ENCODE measurements around the gene BTC.

BTC gene

DNA sequence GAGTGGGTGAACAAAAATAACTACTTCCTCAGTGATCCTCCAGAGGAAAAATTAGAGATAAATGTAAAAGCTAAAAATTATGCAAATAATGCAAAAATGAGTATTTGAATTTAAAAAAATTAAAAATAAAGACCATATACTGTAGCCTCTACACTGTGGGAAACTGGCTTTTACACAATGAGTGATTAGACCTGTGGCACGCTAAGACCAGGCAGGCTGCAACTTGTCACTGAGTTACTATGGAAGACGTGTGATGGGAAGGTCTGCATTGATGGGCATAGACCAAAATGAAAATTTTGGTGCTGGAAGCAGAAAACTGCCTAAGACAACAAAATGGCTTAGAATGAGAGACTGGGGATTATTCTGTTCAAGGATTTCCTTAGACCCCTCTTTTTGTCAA is 30.2 kb downstream of the BTC start:
- Histone ChIP-seq H3K9me3 (ENCODE audit: control insufficient read depth in 1 of 2, low read length in 2 of 2) (no peaks in the 10 kb centered on the region), H3K27me3 (ENCODE audit: control insufficient read depth in 1 of 2, insufficient read depth in 2 of 2, low read length in 2 of 2) (no peaks in the 10 kb centered on the region), H3K4me3 (ENCODE audit: low read depth in 1 of 2, low read length in 2 of 2) (no peak overlapping the region), H3K36me3 (ENCODE audit: control insufficient read depth in 1 of 2, insufficient read depth in 2 of 2, low read length in 2 of 2) (no peaks in the 10 kb centered on the region), H3K9ac (ENCODE audit: low read depth in 1 of 2, low read length in 2 of 2) (no peak overlapping the region), H3K4me1 (ENCODE audit: control insufficient read depth in 1 of 2, insufficient read depth in 2 of 2, low read length in 2 of 2) (no peaks in the 10 kb centered on the region), H3K27ac (ENCODE audit: low read depth, low read length) (no peak overlapping the region)

DNA sequence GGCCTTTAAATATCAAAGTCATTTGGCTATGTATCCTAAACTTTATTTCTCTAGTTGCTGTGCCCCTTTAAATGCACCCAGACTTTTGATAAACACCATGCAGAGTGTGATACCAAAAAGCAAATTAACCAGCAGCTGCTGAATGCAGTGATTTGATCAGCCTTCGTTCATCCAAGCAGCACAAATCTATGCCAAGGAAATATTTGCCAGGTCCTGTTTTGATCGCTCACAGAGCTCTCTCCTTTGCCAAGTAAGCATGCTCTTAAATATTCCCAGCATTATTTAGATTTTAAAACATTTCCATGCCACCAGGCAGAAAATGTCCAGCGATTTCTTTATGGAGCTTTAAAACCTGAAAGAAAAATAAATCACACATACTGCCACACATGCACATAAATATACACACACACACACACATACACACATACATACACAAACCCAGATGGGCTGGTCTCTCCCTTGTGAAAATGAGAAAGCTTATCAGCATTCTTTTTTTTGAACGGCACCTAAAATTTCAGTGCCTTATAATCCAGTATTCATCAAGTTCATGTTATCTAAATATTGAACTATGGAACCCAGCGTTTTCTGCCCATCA is 35.7 kb downstream of the BTC start:
- Histone ChIP-seq H3K4me3 (ENCODE audit: low read depth in 1 of 2, low read length in 2 of 2) (no peak overlapping the region), H3K27me3 (ENCODE audit: control insufficient read depth in 1 of 2, insufficient read depth in 2 of 2, low read length in 2 of 2) (no peaks in the 10 kb centered on the region), H3K4me1 (ENCODE audit: control insufficient read depth in 1 of 2, insufficient read depth in 2 of 2, low read length in 2 of 2) (no peaks in the 10 kb centered on the region), H3K27ac (ENCODE audit: low read depth, low read length) (no peak overlapping the region), H3K9ac (ENCODE audit: low read depth in 1 of 2, low read length in 2 of 2) (no peak overlapping the region), H3K9me3 (ENCODE audit: control insufficient read depth in 1 of 2, low read length in 2 of 2) (no peaks in the 10 kb centered on the region), H3K36me3 (ENCODE audit: control insufficient read depth in 1 of 2, insufficient read depth in 2 of 2, low read length in 2 of 2) (no peaks in the 10 kb centered on the region)

DNA sequence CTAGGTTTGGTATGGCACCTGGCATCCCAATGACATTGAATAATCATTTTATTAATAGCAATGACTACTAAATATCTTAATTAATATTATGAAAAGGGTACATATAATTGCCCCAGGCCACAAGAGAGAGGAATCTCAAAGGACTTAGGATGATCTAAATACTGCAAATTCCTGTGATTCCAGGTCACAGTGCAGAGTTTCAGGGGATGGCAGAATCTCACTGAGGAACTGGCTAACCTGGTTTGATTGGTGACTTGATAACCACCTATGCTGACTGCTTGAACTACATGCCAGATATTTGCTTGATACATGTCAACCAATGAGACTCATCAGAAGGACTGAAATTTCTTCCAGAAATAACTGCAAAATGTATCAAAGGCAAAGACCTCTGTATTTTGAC is 37.2 kb downstream of the BTC start:
- Histone ChIP-seq H3K4me1 (ENCODE audit: control insufficient read depth in 1 of 2, insufficient read depth in 2 of 2, low read length in 2 of 2) (no peaks in the 10 kb centered on the region), H3K9ac (ENCODE audit: low read depth in 1 of 2, low read length in 2 of 2) (no peak overlapping the region), H3K9me3 (ENCODE audit: control insufficient read depth in 1 of 2, low read length in 2 of 2) (no peaks in the 10 kb centered on the region), H3K4me3 (ENCODE audit: low read depth in 1 of 2, low read length in 2 of 2) (no peak overlapping the region), H3K27me3 (ENCODE audit: control insufficient read depth in 1 of 2, insufficient read depth in 2 of 2, low read length in 2 of 2) (no peaks in the 10 kb centered on the region), H3K36me3 (ENCODE audit: control insufficient read depth in 1 of 2, insufficient read depth in 2 of 2, low read length in 2 of 2) (no peaks in the 10 kb centered on the region), H3K27ac (ENCODE audit: low read depth, low read length) (no peak overlapping the region)

- H3K27me3 ChIP-seq (ENCODE audit: control insufficient read depth in 1 of 2, insufficient read depth in 2 of 2, low read length in 2 of 2): no peaks in the 10 kb centered on the region
- no peak overlapping the region for H3K4me3 ChIP-seq (ENCODE audit: low read depth in 1 of 2, low read length in 2 of 2)
- H3K36me3 ChIP-seq (ENCODE audit: control insufficient read depth in 1 of 2, insufficient read depth in 2 of 2, low read length in 2 of 2): no peaks in the 10 kb centered on the region
- no peak overlapping the region for H3K27ac ChIP-seq (ENCODE audit: low read depth, low read length)
- H3K4me1 ChIP-seq (ENCODE audit: control insufficient read depth in 1 of 2, insufficient read depth in 2 of 2, low read length in 2 of 2): no peaks in the 10 kb centered on the region
- no peaks in the 10 kb centered on the region for H3K9me3 ChIP-seq (ENCODE audit: control insufficient read depth in 1 of 2, low read length in 2 of 2)
- H3K9ac ChIP-seq (ENCODE audit: low read depth in 1 of 2, low read length in 2 of 2): no peak overlapping the region
Observed at GRCh38 chr4:74755486-74755885, 38.8 kb downstream of the BTC start.

DNA sequence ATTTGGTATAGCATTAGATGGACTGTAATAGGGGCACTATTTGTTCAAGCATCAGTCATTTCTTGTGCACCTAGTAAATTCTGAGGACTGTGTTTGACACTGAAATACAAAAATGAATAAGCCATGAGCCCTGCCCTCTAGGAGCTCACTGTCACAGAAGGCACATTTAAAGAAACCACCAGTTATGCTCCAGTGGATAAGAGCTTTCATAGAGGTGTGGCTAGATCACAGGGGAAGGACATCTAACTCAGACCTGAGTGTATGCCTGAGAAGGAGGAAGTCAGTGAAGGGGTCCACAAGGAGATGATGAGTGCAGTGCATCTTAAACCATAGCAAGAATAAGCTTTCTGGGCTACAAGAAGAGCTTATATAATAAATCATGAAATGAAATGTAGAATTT is 40.1 kb downstream of the BTC start:
- no peaks in the 10 kb centered on the region for H3K9me3 ChIP-seq (ENCODE audit: control insufficient read depth in 1 of 2, low read length in 2 of 2)
- no peak overlapping the region for H3K9ac ChIP-seq (ENCODE audit: low read depth in 1 of 2, low read length in 2 of 2)

DNA sequence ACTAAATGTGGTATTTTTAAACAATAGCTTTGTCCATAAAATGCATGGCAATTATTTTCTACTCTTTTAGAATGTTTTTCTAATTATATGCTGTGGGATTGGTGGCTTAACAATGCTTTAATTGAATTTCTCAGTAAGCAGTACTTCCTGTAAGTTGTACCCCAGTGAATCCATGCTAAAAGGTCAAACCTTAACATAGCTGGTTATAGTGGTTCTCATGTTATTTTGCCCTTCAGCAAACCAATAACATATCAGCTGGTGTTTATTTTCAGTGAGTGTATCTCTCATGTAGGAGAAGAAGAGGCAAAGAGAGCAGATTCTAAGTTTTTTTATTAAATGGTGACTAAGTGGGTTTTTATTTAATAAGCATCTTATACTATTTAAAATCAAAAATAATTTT is 41.5 kb downstream of the BTC start:
- Histone ChIP-seq H3K9ac (ENCODE audit: low read depth in 1 of 2, low read length in 2 of 2) (no peak overlapping the region), H3K4me3 (ENCODE audit: low read depth in 1 of 2, low read length in 2 of 2) (no peak overlapping the region), H3K36me3 (ENCODE audit: control insufficient read depth in 1 of 2, insufficient read depth in 2 of 2, low read length in 2 of 2) (no peaks in the 10 kb centered on the region), H3K27ac (ENCODE audit: low read depth, low read length) (no peak overlapping the region), H3K27me3 (ENCODE audit: control insufficient read depth in 1 of 2, insufficient read depth in 2 of 2, low read length in 2 of 2) (no peaks in the 10 kb centered on the region), H3K4me1 (ENCODE audit: control insufficient read depth in 1 of 2, insufficient read depth in 2 of 2, low read length in 2 of 2) (no peaks in the 10 kb centered on the region), H3K9me3 (ENCODE audit: control insufficient read depth in 1 of 2, low read length in 2 of 2) (no peaks in the 10 kb centered on the region)

More for the DNA sequence above, 40.1 kb downstream of the BTC start:
- H3K27me3 ChIP-seq (ENCODE audit: control insufficient read depth in 1 of 2, insufficient read depth in 2 of 2, low read length in 2 of 2): no peaks in the 10 kb centered on the region
- H3K4me1 ChIP-seq (ENCODE audit: control insufficient read depth in 1 of 2, insufficient read depth in 2 of 2, low read length in 2 of 2): no peaks in the 10 kb centered on the region
- H3K27ac ChIP-seq (ENCODE audit: low read depth, low read length): no peak overlapping the region
- no peak overlapping the region for H3K4me3 ChIP-seq (ENCODE audit: low read depth in 1 of 2, low read length in 2 of 2)
- H3K36me3 ChIP-seq (ENCODE audit: control insufficient read depth in 1 of 2, insufficient read depth in 2 of 2, low read length in 2 of 2): no peaks in the 10 kb centered on the region

- no peak overlapping the region for H3K27ac ChIP-seq (ENCODE audit: low read depth, low read length)
- H3K27me3 ChIP-seq (ENCODE audit: control insufficient read depth in 1 of 2, insufficient read depth in 2 of 2, low read length in 2 of 2): no peaks in the 10 kb centered on the region
- no peak overlapping the region for H3K4me3 ChIP-seq (ENCODE audit: low read depth in 1 of 2, low read length in 2 of 2)
- H3K4me1 ChIP-seq (ENCODE audit: control insufficient read depth in 1 of 2, insufficient read depth in 2 of 2, low read length in 2 of 2): no peaks in the 10 kb centered on the region
- H3K9ac ChIP-seq (ENCODE audit: low read depth in 1 of 2, low read length in 2 of 2): no peak overlapping the region
- H3K9me3 ChIP-seq (ENCODE audit: control insufficient read depth in 1 of 2, low read length in 2 of 2): no peaks in the 10 kb centered on the region
- no peaks in the 10 kb centered on the region for H3K36me3 ChIP-seq (ENCODE audit: control insufficient read depth in 1 of 2, insufficient read depth in 2 of 2, low read length in 2 of 2)
Observed at GRCh38 chr4:74751856-74752255, 42.5 kb downstream of the BTC start.

GRCh38 chr4:74751247-74751646 is 43.1 kb downstream of the BTC start:
- H3K36me3 ChIP-seq (ENCODE audit: control insufficient read depth in 1 of 2, insufficient read depth in 2 of 2, low read length in 2 of 2): no peaks in the 10 kb centered on the region
- no peak overlapping the region for H3K27ac ChIP-seq (ENCODE audit: low read depth, low read length)
- no peaks in the 10 kb centered on the region for H3K9me3 ChIP-seq (ENCODE audit: control insufficient read depth in 1 of 2, low read length in 2 of 2)
- no peaks in the 10 kb centered on the region for H3K27me3 ChIP-seq (ENCODE audit: control insufficient read depth in 1 of 2, insufficient read depth in 2 of 2, low read length in 2 of 2)
- no peak overlapping the region for H3K4me3 ChIP-seq (ENCODE audit: low read depth in 1 of 2, low read length in 2 of 2)
- no peak overlapping the region for H3K9ac ChIP-seq (ENCODE audit: low read depth in 1 of 2, low read length in 2 of 2)
- no peaks in the 10 kb centered on the region for H3K4me1 ChIP-seq (ENCODE audit: control insufficient read depth in 1 of 2, insufficient read depth in 2 of 2, low read length in 2 of 2)

DNA sequence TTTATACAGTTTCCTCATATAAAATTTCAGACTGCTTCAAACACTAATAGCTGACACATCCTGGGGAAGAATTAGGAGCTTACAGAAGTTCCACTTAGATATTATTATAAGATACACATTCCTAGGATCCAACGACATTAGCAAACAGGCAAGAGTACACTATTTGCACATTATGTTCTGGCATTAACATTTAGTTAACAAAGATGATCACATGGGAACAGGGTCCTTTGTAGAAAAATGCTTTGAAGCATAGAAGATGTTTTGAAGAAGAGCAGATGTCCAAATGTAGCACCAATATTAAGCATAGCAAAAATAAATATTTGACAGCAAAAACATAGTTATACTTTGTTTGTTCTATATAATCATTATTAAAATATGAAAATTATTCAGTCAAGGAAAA is 52.1 kb downstream of the BTC start:
- no peak overlapping the region for H3K4me3 ChIP-seq (ENCODE audit: low read depth in 1 of 2, low read length in 2 of 2)
- H3K9me3 ChIP-seq (ENCODE audit: control insufficient read depth in 1 of 2, low read length in 2 of 2): no peaks in the 10 kb centered on the region
- H3K4me1 ChIP-seq (ENCODE audit: control insufficient read depth in 1 of 2, insufficient read depth in 2 of 2, low read length in 2 of 2): no peaks in the 10 kb centered on the region
- H3K27me3 ChIP-seq (ENCODE audit: control insufficient read depth in 1 of 2, insufficient read depth in 2 of 2, low read length in 2 of 2): no peaks in the 10 kb centered on the region
- H3K27ac ChIP-seq (ENCODE audit: low read depth, low read length): no peak overlapping the region
- no peaks in the 10 kb centered on the region for H3K36me3 ChIP-seq (ENCODE audit: control insufficient read depth in 1 of 2, insufficient read depth in 2 of 2, low read length in 2 of 2)
- H3K9ac ChIP-seq (ENCODE audit: low read depth in 1 of 2, low read length in 2 of 2): no peak overlapping the region

- Histone ChIP-seq H3K27ac (ENCODE audit: low read depth, low read length) (no peak overlapping the region), H3K4me3 (ENCODE audit: low read depth in 1 of 2, low read length in 2 of 2) (no peak overlapping the region), H3K4me1 (ENCODE audit: control insufficient read depth in 1 of 2, insufficient read depth in 2 of 2, low read length in 2 of 2) (peaks cover 0 to 7% of the 10 kb centered on the region in 2 donors)
Observed at GRCh38 chr4:74738464-74739143, 55.7 kb downstream of the BTC start.

More at GRCh38 chr4:74738464-74739143, 55.7 kb downstream of the BTC start:
- Histone ChIP-seq H3K27me3 (ENCODE audit: control insufficient read depth in 1 of 2, insufficient read depth in 2 of 2, low read length in 2 of 2) (no peaks in the 10 kb centered on the region), H3K9ac (ENCODE audit: low read depth in 1 of 2, low read length in 2 of 2) (no peak overlapping the region), H3K36me3 (ENCODE audit: control insufficient read depth in 1 of 2, insufficient read depth in 2 of 2, low read length in 2 of 2) (no peaks in the 10 kb centered on the region), H3K9me3 (ENCODE audit: control insufficient read depth in 1 of 2, low read length in 2 of 2) (no peaks in the 10 kb centered on the region)
